Measurements from ENCODE around the gene ARHGAP4. TPM values are rescaled to one million over a fixed set of nuclear protein-coding genes. Genes with fewer than 3 reads are reported as not detected.
A peak's percentile ranks its signal among the peaks of the same experiment; 100 is the strongest.

The ARHGAP4 gene
- polyA plus RNA-seq, 3 donors = 51.5 to 508 (median 64.4) TPM

DNA sequence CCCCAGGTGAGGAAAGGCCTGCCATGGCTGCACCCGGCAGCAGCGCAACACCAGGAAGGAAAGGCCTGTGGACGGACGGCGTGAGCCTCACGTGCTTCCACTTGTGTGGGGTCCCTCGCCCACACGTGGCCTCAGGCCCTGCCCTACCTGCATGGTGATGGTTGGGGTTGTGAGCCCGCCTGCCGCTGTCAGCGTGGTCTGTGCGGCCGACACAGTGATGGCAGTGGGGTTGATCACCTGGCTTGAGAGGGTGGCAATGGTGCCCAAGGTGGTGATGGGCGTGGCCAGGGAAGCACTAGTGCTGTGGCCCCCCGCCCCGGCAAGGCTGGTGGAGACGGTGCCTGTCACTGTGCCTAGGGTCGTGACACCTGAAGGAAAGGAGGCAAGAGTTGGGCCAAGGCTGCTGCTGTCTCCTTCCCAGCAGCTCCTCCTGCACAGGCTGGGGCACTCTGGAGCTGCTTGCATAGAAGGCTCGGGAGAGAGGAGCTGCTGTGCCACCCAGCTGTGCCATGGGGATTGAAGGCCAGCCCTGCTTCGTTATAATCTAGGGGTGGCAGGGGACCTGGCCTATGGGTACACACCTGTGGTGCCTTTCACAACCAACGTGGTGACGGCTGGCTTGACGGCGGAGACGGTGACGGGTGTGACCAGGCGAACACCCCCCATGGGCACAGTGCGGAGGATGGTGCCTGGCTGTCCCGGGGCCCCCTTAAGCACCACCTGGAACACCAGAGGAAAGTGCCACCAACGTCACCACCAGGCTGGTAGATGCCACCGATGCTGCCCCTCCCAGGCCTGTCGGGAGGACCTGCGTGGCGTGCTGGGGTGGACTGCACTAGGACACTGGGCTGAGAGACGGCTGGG lies 30.2 kb upstream of the ARHGAP4 start:
- H3K79me2 ChIP-seq (ENCODE audit: insufficient read depth, low read length) = peaks cover 10% of the 10 kb centered on the region
- Mint-ChIP-seq H3K4me1 (no peaks in the 10 kb centered on the region), H3K9me3 (peaks cover 0 to 13% (median 0%) of the 10 kb centered on the region in 7 donors), H3K4me3 (no peak overlapping the region), H3K27ac (peak overlapping the region in 2 of 7 donors; percentile 30 to 64), H3K36me3 (peaks cover 62 to 94% of the 10 kb centered on the region in 2 donors), H3K27me3 (ENCODE audit: low read depth in 3 of 3) (peaks cover 0 to 17% (median 0%) of the 10 kb centered on the region in 3 donors)
- TF ChIP-seq, protein P1, sequence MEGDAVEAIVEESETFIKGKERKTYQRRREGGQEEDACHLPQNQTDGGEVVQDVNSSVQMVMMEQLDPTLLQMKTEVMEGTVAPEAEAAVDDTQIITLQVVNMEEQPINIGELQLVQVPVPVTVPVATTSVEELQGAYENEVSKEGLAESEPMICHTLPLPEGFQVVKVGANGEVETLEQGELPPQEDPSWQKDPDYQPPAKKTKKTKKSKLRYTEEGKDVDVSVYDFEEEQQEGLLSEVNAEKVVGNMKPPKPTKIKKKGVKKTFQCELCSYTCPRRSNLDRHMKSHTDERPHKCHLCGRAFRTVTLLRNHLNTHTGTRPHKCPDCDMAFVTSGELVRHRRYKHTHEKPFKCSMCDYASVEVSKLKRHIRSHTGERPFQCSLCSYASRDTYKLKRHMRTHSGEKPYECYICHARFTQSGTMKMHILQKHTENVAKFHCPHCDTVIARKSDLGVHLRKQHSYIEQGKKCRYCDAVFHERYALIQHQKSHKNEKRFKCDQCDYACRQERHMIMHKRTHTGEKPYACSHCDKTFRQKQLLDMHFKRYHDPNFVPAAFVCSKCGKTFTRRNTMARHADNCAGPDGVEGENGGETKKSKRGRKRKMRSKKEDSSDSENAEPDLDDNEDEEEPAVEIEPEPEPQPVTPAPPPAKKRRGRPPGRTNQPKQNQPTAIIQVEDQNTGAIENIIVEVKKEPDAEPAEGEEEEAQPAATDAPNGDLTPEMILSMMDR (IDR thresholded peaks at IDR 0.05) = no peak
- WGBS (ENCODE audit: insufficient coverage) = 94% methylated on average over 20 of the region's 35 CpGs
- H4K20me1 ChIP-seq (ENCODE audit: insufficient read depth, low read length) = peaks cover 98% of the 10 kb centered on the region
- no peak for DNase-seq
- H3K9me3 ChIP-seq (replicated peaks in 1 of 2; ENCODE audit: control insufficient read depth in 1 of 2, insufficient read depth in 1 of 2, low read length in 2 of 2) = no peaks in the 10 kb centered on the region
- no peak overlapping the region for H3K27ac ChIP-seq (ENCODE audit: low read depth in 1 of 2, low read length in 2 of 2)
- no peak overlapping the region for H3K9ac ChIP-seq (ENCODE audit: insufficient read depth, low read length, poor library complexity, severe bottlenecking)
- no peak overlapping the region for H2AFZ ChIP-seq (ENCODE audit: insufficient read depth, low read depth, low read length, poor library complexity, severe bottlenecking)
- H3K4me2 ChIP-seq (replicated peaks; ENCODE audit: extremely low read depth, low read length, poor library complexity, severe bottlenecking) = no peak overlapping the region
- H3K4me3 ChIP-seq (replicated peaks in 1 of 3; ENCODE audit: low read depth in 2 of 3, low read length in 3 of 3) = no peak overlapping the region
- peaks cover 85 to 99% of the 10 kb centered on the region in 2 donors for H3K36me3 ChIP-seq (replicated peaks in 1 of 2; ENCODE audit: control insufficient read depth in 1 of 2, insufficient read depth in 2 of 2, low read length in 2 of 2)
- intact Hi-C loops (cut with micrococcal nuclease) = loop anchor here in 1 of 2 donors (10.0 kb wide), 1 partner anchor 191 kb away; the partner anchor contains the start of gene PLXNB3
- H3K4me1 ChIP-seq (ENCODE audit: control insufficient read depth in 1 of 2, insufficient read depth in 2 of 2, low read length in 2 of 2) = no peaks in the 10 kb centered on the region
- H3K27me3 ChIP-seq (ENCODE audit: control insufficient read depth in 2 of 2, insufficient read depth in 2 of 2, low read length in 2 of 2) = no peaks in the 10 kb centered on the region

DNA sequence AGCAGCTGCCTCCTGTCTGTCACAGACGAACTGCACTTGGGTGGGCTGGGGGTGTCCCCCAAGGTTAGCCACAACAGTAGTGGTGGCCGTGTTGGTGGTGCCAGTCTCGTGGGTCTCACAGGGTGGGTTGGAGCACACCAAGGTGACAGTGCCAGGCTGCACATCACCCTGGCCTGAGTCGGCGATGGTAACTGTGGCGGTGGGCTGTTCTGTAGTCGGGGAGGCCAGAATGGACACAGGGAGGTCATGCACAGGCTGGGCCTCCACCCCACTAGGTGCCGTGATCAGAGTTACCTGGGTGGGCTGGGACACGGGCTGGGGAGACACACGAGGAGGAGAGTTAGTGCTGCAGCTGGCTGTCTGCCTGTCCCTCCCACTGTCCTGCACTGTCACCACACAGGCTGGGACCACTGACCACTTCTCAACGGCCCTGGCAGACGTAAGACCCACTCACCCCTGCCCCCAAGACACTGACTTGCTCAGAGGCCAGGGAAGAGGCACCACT lies 29.2 kb upstream of the ARHGAP4 start:
- H4K20me1 ChIP-seq (ENCODE audit: insufficient read depth, low read length) = peaks cover 98% of the 10 kb centered on the region
- H3K27ac ChIP-seq (ENCODE audit: low read depth in 1 of 2, low read length in 2 of 2) = no peak overlapping the region
- Mint-ChIP-seq H3K27me3 (ENCODE audit: low read depth in 3 of 3) (peaks cover 0 to 12% (median 0%) of the 10 kb centered on the region in 3 donors), H3K27ac (peak overlapping the region in 5 of 7 donors; percentile 26 to 81 (median 50)), H3K4me1 (no peaks in the 10 kb centered on the region), H3K4me3 (no peak overlapping the region), H3K9me3 (peaks cover 0 to 8% (median 0%) of the 10 kb centered on the region in 7 donors), H3K36me3 (peaks cover 63 to 94% of the 10 kb centered on the region in 2 donors)
- DNase-seq = no peak
- WGBS (ENCODE audit: insufficient coverage) = 93% methylated on average over 5 of the region's 12 CpGs
- TF ChIP-seq, protein P1 (IDR thresholded peaks at IDR 0.05) = no peak
- H3K27me3 ChIP-seq (ENCODE audit: control insufficient read depth in 2 of 2, insufficient read depth in 2 of 2, low read length in 2 of 2) = no peaks in the 10 kb centered on the region
- no peak overlapping the region for H2AFZ ChIP-seq (ENCODE audit: insufficient read depth, low read depth, low read length, poor library complexity, severe bottlenecking)
- no peak overlapping the region for H3K9ac ChIP-seq (ENCODE audit: insufficient read depth, low read length, poor library complexity, severe bottlenecking)
- peaks cover 85 to 99% of the 10 kb centered on the region in 2 donors for H3K36me3 ChIP-seq (replicated peaks in 1 of 2; ENCODE audit: control insufficient read depth in 1 of 2, insufficient read depth in 2 of 2, low read length in 2 of 2)
- intact Hi-C loops (cut with micrococcal nuclease) = loop anchor here in 1 of 2 donors (10.0 kb wide), 1 partner anchor 190 kb away; the partner anchor contains the start of gene PLXNB3
- no peaks in the 10 kb centered on the region for H3K4me1 ChIP-seq (ENCODE audit: control insufficient read depth in 1 of 2, insufficient read depth in 2 of 2, low read length in 2 of 2)
- no peak overlapping the region for H3K4me2 ChIP-seq (replicated peaks; ENCODE audit: extremely low read depth, low read length, poor library complexity, severe bottlenecking)
- H3K9me3 ChIP-seq (replicated peaks in 1 of 2; ENCODE audit: control insufficient read depth in 1 of 2, insufficient read depth in 1 of 2, low read length in 2 of 2) = no peaks in the 10 kb centered on the region
- H3K79me2 ChIP-seq (ENCODE audit: insufficient read depth, low read length) = peaks cover 10% of the 10 kb centered on the region
- no peak overlapping the region for H3K4me3 ChIP-seq (replicated peaks in 1 of 3; ENCODE audit: low read depth in 2 of 3, low read length in 3 of 3)
